Activated CD8-positive, alpha-beta memory T cell treated with anti-CD3 and anti-CD28 coated beads, Interleukin-2, amount 50 U/mL, for 4 hours (primary cell): ENCODE measurements around the gene RLN2.
A peak's percentile ranks its signal among the peaks of the same experiment; 100 is the strongest.
"Not testable (repeated sequence)": the region's sequence is repeated elsewhere in the genome, so short reads cannot be mapped to it uniquely, and the experiment has no call there.

Experiments used
- DNase-seq: peaks from one replicate; pipeline ENCODE4 v3.0.0-alpha.2; 2020

Gene RLN2

DNA sequence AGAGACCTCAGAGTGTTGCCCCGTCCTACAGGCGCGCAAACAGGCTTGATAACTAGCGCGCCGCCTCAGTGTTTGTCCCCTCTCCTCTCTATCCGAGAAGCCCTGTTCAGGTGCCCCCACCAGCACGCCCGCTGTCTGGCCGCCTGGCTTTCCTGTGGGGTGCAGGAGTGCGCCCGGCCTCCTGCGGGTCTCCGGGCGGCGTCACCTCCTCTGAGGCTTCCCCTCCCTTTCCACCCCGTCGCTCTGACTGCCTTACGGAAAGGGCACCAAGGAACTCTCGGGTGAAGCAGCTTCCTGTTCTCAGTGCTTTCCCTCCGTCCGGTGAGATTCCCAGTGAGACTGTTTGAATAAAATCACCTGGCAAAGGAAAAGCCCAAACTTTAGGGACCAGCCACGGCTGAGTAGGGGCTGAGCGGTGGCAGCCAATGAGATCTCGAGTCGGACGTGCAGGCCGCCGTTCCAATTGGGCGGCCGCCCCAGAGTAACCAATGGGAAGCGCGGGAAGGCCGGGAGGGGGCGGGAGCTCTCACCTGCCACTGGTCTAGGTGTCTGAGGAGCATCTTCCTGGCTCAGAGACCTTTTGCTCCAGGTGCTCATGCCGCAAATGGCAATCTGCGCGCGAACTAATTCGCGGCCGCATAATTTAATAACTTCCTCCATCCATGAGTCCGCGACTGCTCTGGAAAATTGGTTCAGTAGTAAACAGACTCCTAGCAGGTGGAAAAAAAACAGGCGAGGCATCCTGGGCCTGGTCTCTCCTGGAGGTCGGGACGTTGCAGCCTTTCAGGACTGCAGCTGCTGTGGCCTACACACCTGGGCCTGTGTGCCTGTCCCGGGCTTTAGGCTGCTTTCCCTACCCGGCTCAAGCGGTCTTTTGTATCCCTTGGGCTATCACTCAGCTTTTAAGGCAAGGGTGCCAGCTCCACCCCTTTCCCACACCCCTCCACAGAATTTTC lies at the start of gene RLN2:
Gene RLN2 (minus strand): TSS at position 877 of the 956 bp plus-strand sequence. CDS start 136 bp downstream, at position 741.
- DNase-seq = not testable (repeated sequence)

- no peak for DNase-seq
These were observed 49.7 kb upstream of the RLN2 start for GRCh38 chr9:5354184-5354583.

- DNase-seq = no peak
These were observed 48.2 kb upstream of the RLN2 start for GRCh38 chr9:5352637-5353248.

DNA sequence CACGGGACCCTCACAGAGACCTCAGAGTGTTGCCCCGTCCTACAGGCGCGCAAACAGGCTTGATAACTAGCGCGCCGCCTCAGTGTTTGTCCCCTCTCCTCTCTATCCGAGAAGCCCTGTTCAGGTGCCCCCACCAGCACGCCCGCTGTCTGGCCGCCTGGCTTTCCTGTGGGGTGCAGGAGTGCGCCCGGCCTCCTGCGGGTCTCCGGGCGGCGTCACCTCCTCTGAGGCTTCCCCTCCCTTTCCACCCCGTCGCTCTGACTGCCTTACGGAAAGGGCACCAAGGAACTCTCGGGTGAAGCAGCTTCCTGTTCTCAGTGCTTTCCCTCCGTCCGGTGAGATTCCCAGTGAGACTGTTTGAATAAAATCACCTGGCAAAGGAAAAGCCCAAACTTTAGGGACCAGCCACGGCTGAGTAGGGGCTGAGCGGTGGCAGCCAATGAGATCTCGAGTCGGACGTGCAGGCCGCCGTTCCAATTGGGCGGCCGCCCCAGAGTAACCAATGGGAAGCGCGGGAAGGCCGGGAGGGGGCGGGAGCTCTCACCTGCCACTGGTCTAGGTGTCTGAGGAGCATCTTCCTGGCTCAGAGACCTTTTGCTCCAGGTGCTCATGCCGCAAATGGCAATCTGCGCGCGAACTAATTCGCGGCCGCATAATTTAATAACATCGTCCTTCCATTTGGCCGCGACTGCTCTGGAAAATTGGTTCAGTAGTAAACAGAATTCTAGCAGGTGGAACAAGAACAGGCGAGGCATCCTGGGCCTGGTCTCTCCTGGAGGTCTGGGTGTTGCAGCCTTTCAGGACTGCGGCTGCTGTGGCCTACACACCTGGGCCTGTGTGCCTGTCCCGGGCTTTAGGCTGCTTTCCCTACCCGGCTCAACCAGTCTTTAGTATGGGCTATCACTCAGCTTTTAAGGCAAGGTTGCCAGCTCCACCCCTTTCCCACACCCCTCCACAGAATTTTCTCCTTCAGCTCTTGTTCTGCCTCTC lies 34.8 kb upstream of the RLN2 start, which contains the start of gene RLN1:
Gene RLN1 (minus strand): TSS at position 885 of the 990 bp plus-strand sequence. CDS start 130 bp downstream, at position 755.
- DNase-seq = not testable (repeated sequence)

DNA sequence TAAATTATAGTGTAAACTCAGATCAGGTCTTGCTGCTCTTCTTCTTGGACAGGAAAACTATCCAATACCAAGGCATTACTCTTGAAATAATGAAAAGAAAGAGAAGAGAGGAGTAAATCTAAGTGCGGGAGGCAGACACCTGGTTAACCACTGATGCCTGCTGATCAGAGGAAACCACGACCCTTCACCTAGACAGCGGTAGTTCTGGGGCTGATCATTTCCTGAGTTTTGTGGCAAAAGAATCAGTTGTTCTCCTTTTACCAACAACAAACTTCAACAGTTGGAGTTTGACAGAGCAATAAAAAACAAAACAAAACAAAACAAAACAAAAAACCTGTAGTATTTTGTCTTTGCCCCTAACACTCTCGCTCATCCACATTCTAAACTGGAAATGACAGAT lies 32.2 kb upstream of the RLN2 start:
- peak; percentile 18 for DNase-seq

DNA sequence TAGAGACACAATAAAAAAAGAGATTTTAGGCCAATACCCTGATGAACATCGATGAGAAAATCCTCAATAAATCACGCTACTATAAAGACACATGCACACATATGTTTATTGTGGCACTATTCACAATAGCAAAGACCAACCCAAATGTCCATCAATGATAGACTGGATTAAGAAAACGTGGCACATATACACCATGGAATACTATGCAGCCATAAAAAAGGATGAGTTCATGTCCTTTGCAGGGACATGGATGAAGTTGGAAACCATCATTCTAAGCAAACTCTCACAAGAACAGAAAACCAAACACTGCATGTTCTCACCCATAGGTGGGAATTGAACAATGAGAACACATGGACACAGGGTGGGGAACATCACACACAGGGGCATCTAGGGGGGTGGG lies 26.8 kb upstream of the RLN2 start:
- DNase-seq = not testable (repeated sequence)

DNA sequence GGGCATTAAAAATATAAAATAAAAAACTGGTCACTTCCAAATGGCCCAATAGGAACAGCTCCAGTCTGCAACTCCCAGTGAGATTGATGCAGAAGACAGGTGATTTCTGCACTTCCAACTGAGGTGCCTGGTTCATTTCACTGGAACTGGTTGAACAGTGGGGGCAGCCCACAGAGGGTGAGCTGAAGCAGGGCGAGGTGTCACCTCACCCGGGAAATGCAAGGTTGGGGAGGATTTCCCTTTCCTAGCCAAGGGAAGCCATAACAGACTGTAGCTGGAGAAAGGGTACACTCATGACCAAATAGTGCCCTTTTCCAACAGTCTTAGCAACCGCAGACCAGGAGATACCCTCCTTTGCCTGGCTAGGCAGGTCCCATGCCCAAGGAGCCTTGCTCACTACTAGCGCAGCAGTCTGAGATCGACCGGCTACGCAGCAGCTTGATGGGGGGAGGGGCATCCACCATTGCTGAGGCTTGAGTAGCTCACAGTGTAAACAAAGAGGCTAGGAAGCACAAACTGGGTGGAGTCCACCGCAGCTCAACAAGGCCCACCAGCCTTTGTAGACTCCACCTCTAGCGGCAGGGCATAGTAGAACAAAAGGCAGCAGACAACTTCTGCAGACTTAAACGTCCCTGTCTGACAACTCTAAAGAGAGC lies 22.5 kb upstream of the RLN2 start:
- peak; percentile 19 for DNase-seq

DNA sequence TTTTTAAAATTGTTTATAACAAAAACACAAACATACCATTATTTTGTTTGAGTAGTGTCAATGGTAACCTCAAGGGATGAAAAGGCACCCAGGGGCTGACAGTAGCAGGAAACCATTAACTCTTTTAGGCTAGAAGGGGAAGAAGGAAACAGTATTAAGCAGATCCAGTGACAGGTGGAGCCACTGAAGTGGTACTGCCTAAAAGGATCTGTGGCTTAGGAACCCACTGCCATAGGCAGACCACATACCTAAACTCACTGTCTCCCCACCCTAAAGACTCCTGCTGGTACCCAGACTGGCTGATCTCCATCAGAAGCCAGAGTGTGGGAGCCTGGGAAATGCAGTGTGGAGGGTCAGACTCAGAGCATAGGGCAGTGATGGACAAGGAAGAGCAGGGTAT lies 21.7 kb upstream of the RLN2 start:
- DNase-seq = no peak

- not testable (repeated sequence) for DNase-seq
These were observed 17.1 kb upstream of the RLN2 start for GRCh38 chr9:5321601-5322000.

DNA sequence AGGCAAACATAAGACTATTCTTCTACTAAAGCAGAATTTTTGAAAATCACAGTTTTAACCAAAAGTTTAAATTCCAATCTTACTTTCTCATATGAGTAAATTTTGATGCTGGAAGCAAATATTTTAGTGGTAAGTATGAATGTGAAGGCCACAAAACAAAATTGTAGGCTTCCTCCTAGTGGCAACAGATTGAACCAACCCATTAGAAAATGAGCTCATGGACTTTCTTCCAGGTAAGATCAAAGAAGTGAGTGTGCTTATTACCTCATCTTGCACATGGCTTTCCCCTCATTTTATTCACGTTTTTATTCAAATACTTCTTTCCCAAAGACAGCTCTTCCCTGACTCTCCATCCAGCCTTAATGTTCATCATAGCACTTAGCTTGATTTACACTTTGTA lies 16.5 kb upstream of the RLN2 start:
- no peak for DNase-seq

DNA sequence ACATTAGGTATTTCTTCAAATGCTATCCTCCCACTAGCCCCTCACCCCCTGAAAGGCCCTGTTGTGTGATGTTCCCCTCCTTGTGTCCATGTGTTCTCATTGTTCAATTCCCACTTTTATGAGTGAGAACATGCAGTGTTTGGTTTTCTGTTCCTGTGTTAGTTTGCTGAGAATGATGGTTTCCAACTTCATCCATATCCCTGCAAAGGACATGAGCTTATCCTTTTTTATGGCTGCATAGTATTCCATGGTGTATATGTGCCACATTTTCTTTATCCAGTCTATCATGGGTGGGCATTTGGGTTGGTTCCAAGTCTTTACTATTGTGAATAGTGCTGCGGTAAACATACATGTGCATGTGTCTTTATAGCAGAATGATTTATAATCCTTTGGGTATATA lies 11.9 kb upstream of the RLN2 start:
- DNase-seq = not testable (repeated sequence)

- DNase-seq = no peak
These were observed 10.8 kb upstream of the RLN2 start for GRCh38 chr9:5315187-5315923.

GRCh38 chr9:5310851-5311250 lies 6.3 kb upstream of the RLN2 start:
- DNase-seq = no peak

- DNase-seq = no peak
These were observed 1.2 kb upstream of the RLN2 start for GRCh38 chr9:5305741-5306140.

DNA sequence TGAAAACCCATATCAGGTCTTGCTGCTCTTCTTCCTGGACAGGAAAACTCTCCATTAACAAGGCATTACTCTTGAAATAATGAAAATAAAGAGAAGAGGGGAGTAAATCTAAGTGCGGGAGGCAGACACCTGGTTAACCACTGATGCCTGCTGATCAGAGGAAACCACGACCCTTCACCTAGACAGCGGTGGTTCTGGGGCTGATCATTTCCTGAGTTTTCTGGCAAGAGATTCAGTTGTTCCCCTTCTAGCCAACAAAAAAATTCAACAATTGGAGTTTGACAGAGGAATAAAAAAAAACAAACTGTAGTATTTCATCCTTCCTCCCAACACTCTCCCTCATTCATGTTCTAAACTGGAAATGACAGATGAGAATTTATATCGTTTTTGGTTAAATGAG lies 3.0 kb downstream of the RLN2 start:
- no peak for DNase-seq

DNA sequence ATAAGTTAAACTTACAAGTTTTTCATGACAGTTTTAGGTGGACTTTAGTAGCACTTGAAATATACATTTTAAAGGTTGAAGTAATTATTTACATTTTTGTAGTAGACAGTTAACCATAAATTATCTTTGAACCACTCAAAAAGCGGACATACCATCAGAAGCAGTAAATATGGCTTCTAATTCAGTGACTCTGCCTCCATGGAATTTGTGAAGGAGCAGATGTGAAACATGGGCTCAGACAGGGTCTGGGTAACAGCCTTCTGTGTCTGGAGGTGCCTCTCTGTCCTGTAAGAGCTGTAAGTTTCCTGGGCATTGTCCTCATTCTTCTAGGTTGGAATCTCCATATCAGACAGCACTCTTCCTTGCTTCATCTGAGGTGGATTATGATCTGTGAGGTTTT lies 12.4 kb downstream of the RLN2 start:
- no peak for DNase-seq

- DNase-seq = no peak
These were observed 15.9 kb downstream of the RLN2 start for GRCh38 chr9:5288591-5288990.

DNA sequence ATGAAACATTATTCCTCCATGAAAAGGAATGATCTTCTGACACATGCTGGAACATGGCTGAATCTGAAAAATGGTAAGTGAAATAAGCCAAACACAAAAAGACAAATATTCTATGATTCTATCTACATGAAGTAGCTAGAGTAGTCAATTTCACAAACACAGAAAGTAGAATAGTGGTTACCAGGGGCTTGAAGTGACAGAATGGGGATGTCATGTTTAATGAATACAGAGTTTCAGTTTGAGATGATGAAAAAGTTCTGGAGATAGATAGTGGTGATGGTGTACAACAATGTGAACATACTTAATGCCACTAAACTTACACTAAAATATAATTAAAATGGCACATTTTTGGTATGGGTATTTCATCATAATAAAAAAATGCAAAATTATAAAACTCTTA lies 18.3 kb downstream of the RLN2 start:
- DNase-seq = no peak

- no peak for DNase-seq
These were observed 26.0 kb downstream of the RLN2 start for GRCh38 chr9:5278486-5278885.

DNA sequence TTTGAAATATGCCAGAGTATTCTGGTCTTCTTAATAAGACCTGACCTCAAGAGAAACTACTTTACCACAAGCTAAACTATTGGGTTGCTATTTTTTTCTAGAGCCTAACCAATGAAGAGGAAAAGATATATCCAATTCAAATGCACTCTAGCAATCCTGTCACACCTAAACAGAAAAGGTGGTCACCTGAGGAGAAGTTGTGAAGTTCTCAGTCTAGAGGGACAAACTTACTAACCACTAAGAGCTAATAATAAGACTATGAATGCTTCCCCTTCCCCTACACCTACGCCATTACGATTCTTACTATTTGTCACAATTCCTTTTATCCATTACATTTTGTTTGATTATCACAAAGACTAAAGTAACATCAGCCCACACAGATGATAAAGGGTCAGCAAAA lies 29.7 kb downstream of the RLN2 start:
- no peak for DNase-seq

DNA sequence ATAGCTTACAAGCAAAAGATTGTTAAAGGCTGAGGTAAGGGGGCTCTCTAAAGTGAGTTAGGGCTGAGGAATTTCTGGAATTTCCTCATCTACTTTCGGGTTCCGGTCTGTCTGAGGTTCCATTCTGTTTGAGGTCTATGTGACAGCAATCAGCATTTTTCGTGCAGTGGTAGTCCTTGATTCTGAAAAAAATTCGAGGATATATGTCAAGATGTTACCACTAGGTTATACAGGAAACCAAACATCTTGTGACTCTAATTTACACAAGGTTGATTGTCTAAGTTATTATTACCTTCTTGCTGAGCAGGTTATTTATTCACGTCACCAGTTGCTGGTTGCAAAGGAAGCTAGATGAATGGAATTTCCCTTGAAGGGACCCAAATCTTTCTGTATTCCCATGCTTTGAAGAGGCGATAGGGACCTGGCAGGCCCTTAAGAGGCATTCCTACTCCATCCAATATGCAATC lies 35.2 kb downstream of the RLN2 start:
- DNase-seq = no peak
